Activated CD8-positive, alpha-beta memory T cell treated with anti-CD3 and anti-CD28 coated beads, Interleukin-2, amount 50 U/mL, for 1 hour (primary cell): ENCODE measurements around the gene OR6C3.
"Not testable (repeated sequence)": the region's sequence is repeated elsewhere in the genome, so short reads cannot be mapped to it uniquely, and the experiment has no call there.

Experiments used
- DNase-seq: peaks from one replicate; pipeline ENCODE4 v3.0.0-alpha.2; 2020; ENCODE audit errors: extremely low read depth

OR6C3 gene

GRCh38 chr12:55330446-55330845, at the start of gene OR6C3:
Gene OR6C3, plus strand, starts transcription at chr12:55330746. Its CDS starts 955 bp downstream, at chr12:55331701.
- DNase-seq = no peak

GRCh38 chr12:55280991-55281390, 49.6 kb upstream of the OR6C3 start:
- no peak for DNase-seq

DNA sequence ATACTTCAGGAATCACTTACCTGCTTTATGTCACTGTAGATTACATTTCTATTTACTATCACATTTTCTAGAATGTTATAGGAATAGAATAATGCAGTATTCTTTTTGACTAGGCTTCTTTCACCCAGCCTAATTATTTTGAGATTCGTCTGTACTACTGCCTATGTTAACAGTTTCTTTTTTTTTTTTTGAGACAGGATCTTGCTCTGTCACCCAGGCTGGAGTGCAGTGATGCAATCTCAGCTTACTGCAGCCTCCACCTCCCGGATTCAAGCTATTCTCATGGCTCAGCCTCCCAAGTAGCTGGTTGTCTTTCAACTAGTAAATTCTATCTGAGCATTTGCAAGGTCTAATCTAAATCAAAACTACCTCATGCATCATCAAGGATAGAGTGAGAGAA, 40.5 kb upstream of the OR6C3 start:
- DNase-seq = no peak

DNA sequence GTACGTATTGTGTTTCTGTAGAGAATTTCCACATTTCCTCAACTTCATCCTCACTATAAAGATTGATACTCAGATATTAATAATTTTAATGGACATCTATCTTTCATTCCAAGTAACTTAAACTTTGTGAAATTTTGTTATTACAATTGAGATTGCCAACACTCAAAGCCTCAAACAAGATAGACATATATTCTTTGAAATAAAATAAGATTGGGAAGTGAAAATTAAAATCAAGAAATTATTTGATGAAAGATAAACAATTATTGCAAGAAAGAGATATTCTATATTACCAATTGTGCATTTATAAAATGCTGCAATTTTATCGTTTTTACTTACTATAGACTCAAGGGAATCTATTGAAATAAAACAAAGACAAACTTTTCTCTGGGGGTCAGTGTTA, 34.1 kb upstream of the OR6C3 start, which contains the start of gene OR6C6:
OR6C6 (minus strand) TSS at position 101 of the 400 bp plus-strand sequence. CDS start 1,337 bp downstream, outside the sequence.
- no peak for DNase-seq

- no peak for DNase-seq
These were observed 16.5 kb upstream of the OR6C3 start, which contains the start of gene OR6C1 for GRCh38 chr12:55314043-55314442. Gene OR6C1, plus strand, starts transcription at chr12:55314343. Its CDS starts 6,257 bp downstream, at chr12:55320600.

- no peak for DNase-seq
These were observed 10.3 kb upstream of the OR6C3 start for GRCh38 chr12:55320201-55320600.

DNA sequence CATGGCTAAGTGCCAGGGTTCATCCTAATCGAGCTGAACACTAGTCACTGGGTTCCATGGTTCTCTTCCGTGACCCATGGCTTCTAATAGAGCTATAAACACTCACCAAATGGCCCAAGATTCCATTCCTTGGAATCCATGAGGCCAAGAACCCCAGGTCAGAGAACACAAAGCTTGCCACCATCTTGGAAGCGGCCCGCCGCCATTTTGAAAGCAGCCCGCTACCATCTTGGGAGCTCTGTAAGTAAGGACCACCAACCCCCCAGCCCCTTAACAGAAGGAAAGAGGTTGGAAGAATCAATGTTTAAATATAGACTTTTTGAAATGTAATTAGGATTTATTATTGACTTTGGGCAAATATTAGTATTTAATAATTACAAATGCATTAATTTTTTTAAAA, 4.7 kb upstream of the OR6C3 start:
- DNase-seq = not testable (repeated sequence)

- DNase-seq = no peak
These were observed 5.5 kb downstream of the OR6C3 start for GRCh38 chr12:55336002-55336401.

GRCh38 chr12:55355338-55355737, 24.8 kb downstream of the OR6C3 start:
- not testable (repeated sequence) for DNase-seq

DNA sequence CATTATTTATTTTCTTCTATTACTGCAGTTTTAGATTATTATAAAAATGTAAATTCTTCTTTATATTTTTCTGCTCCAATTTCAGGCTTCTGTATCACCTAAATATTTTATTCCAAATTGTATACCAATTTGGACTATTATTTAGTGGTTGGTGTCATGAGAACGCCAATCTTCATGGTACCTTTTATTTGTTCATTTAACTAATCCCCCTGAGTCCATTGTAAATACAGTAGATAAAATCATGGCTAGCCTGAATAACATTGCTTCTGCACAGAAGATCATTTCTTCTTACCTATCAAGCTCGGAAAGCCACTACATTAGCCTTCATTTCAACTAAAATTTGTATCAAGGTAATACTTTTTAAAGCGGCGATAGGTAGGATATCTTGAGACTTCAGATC, 32.1 kb downstream of the OR6C3 start, which contains the start of gene OR6C75:
OR6C75 (plus strand) TSS at position 301 of the 400 bp plus-strand sequence. CDS start 2,136 bp downstream, outside the sequence.
- no peak for DNase-seq

DNA sequence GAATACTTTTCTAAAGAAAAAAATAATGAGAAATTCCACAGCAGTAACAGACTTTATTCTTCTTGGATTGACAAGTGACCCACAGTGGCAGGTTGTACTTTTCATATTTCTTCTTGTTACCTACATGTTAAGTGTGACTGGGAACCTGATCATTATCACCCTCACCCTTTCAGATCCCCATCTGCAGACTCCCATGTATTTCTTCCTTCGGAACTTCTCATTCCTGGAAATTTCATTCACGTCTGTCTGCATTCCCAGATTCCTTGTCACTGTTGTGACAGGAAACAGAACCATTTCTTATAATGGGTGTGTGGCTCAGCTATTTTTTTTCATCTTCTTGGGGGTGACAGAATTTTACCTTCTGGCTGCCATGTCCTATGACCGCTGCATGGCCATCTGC, 34.5 kb downstream of the OR6C3 start:
- DNase-seq = no peak

DNA sequence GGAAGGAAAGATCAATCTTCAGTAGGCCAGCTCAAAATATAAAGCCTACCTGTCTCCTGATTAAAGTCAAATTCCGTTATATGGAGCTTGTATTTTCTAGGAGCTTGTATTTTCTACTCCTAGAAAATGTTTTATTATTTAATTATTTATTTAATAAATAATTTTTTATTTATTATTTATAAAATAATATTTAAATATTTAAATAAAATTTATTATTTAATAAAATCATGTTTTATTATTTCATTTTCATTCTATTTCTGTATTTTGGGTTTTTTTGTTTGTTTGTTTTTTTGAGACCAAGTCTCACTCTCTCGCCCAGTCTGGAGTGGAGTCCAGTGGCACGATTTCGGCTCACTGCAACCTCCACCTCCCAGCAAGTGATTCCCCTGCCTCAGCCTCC, 42.0 kb downstream of the OR6C3 start:
- DNase-seq = no peak
